Naive thymus-derived CD4-positive, alpha-beta T cell (primary cell): ENCODE data around the gene SYT17. TPM values are rescaled to one million over a fixed set of nuclear protein-coding genes. Genes with fewer than 3 reads are reported as not detected.

Experiments used
- ATAC-seq: fragments of 150-1000 bp; cut with Tn5 transposase; 2 replicates; pipeline ENCODE4 v1.10.0; 2021; ENCODE audit warnings: mild to moderate bottlenecking, moderate library complexity
- CTCF ChIA-PET: fragments of 350-600 bp; sonication (Branson Sonifier 250); formaldehyde crosslinking; loops from one replicate; lab custom pipeline; 2021; ENCODE audit warnings: antibody characterized with exemption; lab: Charles Lee
- POLR2A ChIA-PET: fragments of 350-600 bp; sonication (Branson Sonifier 250); formaldehyde crosslinking; loops from one replicate; lab custom pipeline; 2021; ENCODE audit warnings: antibody characterized with exemption, inconsistent platforms; lab: Charles Lee
- DNase-seq, 9 donors: peaks; one replicate each; pipeline versions ENCODE4 v3.0.0 to v3.0.0-alpha.2; 2020 to 2022; ENCODE audit warnings: mixed read lengths in 1 of 9
- H3K27ac ChIP-seq: one replicate; pipeline ENCODE4 v1.7.0; 2013; ENCODE audit warnings: mild to moderate bottlenecking, low read depth, low read length, moderate library complexity
- H3K27me3 ChIP-seq, 2 donors: one replicate each; pipeline ENCODE4 v1.7.0; 2013; ENCODE audit warnings: low read length in 2 of 2, mild to moderate bottlenecking in 2 of 2, moderate library complexity in 2 of 2; ENCODE audit not compliant: control insufficient read depth in 2 of 2, insufficient read depth in 2 of 2
- H3K36me3 ChIP-seq, 3 experiments: 1 replicate in 2 of 3; 2 replicates in 1 of 3; pipeline ENCODE4 v1.7.0; 2013; ENCODE audit warnings: low read length in 3 of 3, mild to moderate bottlenecking in 3 of 3, moderate library complexity in 1 of 3; ENCODE audit not compliant: insufficient read depth in 3 of 3, control insufficient read depth in 2 of 3
- H3K4me1 ChIP-seq, 2 donors: one replicate each; pipeline ENCODE4 v1.7.0; 2013; ENCODE audit warnings: low read length in 2 of 2, mild to moderate bottlenecking in 2 of 2, moderate library complexity in 1 of 2; ENCODE audit not compliant: control insufficient read depth in 2 of 2, insufficient read depth in 2 of 2
- H3K4me3 ChIP-seq: 2 replicates; pipeline ENCODE4 v1.7.0; 2013; ENCODE audit warnings: mild to moderate bottlenecking, low read length
- H3K9me3 ChIP-seq, 3 experiments: 1 replicate in 2 of 3; 2 replicates in 1 of 3; pipeline ENCODE4 v1.7.0; 2013; ENCODE audit warnings: low read length in 3 of 3; ENCODE audit not compliant: control insufficient read depth in 2 of 3
- H3K27ac Mint-ChIP-seq, 9 donors: one replicate each; pipeline ENCODE4 v1.8.0; 2020 to 2022; ENCODE audit warnings: mixed read lengths in 9 of 9, mild to moderate bottlenecking in 8 of 9, moderate library complexity in 5 of 9, inconsistent platforms in 2 of 9
- H3K27me3 Mint-ChIP-seq, 5 donors: one replicate each; pipeline ENCODE4 v1.8.0; 2021 to 2022; ENCODE audit warnings: mixed read lengths in 5 of 5, mild to moderate bottlenecking in 1 of 5
- H3K36me3 Mint-ChIP-seq, 5 donors: one replicate each; pipeline ENCODE4 v1.8.0; 2020 to 2022; ENCODE audit warnings: mixed read lengths in 5 of 5, mild to moderate bottlenecking in 3 of 5, inconsistent platforms in 1 of 5
- H3K4me1 Mint-ChIP-seq, 7 donors: one replicate each; pipeline ENCODE4 v1.8.0; 2020 to 2022; ENCODE audit warnings: mixed read lengths in 7 of 7, mild to moderate bottlenecking in 3 of 7, inconsistent platforms in 1 of 7
- H3K4me3 Mint-ChIP-seq, 10 donors: one replicate each; pipeline ENCODE4 v1.8.0; 2020 to 2022; ENCODE audit warnings: mild to moderate bottlenecking in 10 of 10, mixed read lengths in 10 of 10, moderate library complexity in 6 of 10, inconsistent platforms in 2 of 10
- H3K9me3 Mint-ChIP-seq, 11 donors: one replicate each; pipeline ENCODE4 v1.8.0; 2020 to 2022; ENCODE audit warnings: mixed read lengths in 11 of 11, mild to moderate bottlenecking in 4 of 11, inconsistent platforms in 1 of 11, moderate library complexity in 1 of 11
- intact Hi-C, 2 donors: fragments of 100-400 bp; cut with micrococcal nuclease; formaldehyde crosslinking; loops; one replicate each; pipeline ENCODE4 v1.15.1; 2023
- polyA plus RNA-seq, 2 donors: library from polyadenylated mRNA; unstranded; fragments of 300-500 nt; fragmentation: Illumina TruSeq; gene quantifications; one replicate each; pipeline ENCODE4 v1.2.3, GENCODE V29; 2021
- total RNA-seq, 6 experiments: library from RNA in 5 of 6; stranded (reverse) in 5 of 6; gene quantifications; 1 replicate in 5 of 6; 2 replicates in 1 of 6; pipeline ENCODE4 v1.2.3 and lab custom pipeline; 2021 to 2026

SYT17 gene
- total and polyA plus RNA-seq, 7 experiments from 2014 or later = 0.08 to 3.6 (median 0.24) TPM; not detected in 4

DNA sequence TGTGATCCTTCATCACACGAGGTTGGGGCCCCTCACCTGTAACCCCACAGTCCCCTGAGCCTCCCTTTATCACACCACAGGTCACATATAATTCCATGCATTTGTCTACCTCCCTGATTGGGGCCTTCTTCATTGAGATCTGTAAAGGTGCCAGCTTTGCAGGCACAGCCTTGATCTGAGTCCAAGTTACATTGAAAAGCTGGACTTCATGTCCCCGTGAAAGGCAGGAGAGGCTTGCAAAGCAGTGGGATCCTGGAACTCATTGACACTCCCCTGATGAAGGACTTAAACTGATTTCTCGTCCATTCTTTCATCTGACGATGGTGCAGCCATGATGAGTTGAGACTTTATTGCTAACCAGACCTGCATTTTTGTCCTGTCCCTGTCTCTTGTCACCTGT, 3.8 kb upstream of the SYT17 start:
- Mint-ChIP-seq H3K27ac (no peak overlapping the region), H3K4me1 (peaks cover 0 to under 1% (median 0%) of the 10 kb centered on the region in 7 donors), H3K27me3 (peaks cover under 1 to 22% (median 4%) of the 10 kb centered on the region in 5 donors), H3K36me3 (peaks cover 0 to under 1% (median 0%) of the 10 kb centered on the region in 5 donors), H3K9me3 (peaks cover 0 to 10% (median 6%) of the 10 kb centered on the region in 11 donors), H3K4me3 (no peak overlapping the region)
- no peak overlapping the region for H3K27ac ChIP-seq
- CTCF ChIA-PET = no interaction called here
- DNase-seq (no peak), ATAC-seq (no peak)
- intact Hi-C loops = no loop called here
- no peak overlapping the region for H3K4me3 ChIP-seq
- H3K9me3 ChIP-seq = no peaks in the 10 kb centered on the region
- no peaks in the 10 kb centered on the region for H3K27me3 ChIP-seq
- POLR2A ChIA-PET = no interaction called here
- H3K36me3 ChIP-seq = no peaks in the 10 kb centered on the region
- no peaks in the 10 kb centered on the region for H3K4me1 ChIP-seq

DNA sequence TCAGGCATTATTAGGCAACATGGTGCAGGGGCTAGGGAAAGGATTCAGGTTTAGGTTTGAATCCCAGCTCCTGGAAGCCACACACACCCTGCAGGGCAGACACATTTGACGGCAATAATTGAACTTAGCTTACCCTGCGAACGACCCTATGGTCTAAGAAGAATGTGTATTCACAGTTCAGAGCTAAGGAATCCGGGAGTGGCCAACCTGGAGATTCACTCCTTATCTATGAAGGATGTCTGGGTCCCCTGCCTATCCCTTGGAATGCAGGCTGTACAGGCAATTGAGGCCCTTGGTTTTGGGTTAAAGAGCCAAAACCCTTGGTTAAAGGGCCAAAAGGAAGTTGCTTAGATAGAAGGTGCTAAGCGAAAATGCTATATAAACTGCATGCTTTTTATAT, 2.9 kb upstream of the SYT17 start:
- CTCF ChIA-PET = no interaction called here
- peaks cover 9 to 30% (median 9%) of the 10 kb centered on the region in 5 donors for H3K27me3 Mint-ChIP-seq

DNA sequence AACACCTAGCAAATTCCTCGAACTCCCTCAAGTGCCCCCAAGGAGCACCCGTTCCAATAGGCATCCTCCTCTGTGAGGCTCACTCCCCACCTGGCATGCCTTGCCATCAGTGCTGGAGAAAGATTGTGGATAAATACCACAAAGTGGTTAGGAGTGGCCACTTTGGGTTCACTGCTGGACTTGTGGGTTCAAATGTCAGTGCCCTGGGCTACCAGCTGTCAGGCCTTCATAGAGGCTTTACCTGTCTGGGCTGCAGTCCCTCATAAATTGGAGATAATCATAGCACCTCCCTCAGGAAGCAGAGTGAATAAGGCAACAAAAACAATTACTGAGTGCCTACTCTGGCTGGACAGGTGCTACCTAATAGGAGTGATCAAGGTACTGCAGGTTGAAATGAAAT, 1.5 kb upstream of the SYT17 start:
- Histone ChIP-seq H3K36me3 (no peaks in the 10 kb centered on the region), H3K27me3 (no peaks in the 10 kb centered on the region), H3K4me3 (no peak overlapping the region), H3K27ac (no peak overlapping the region), H3K4me1 (no peaks in the 10 kb centered on the region), H3K9me3 (no peaks in the 10 kb centered on the region)
- ChIA-PET CTCF (no interaction called here), POLR2A (no interaction called here)
- H3K4me1 Mint-ChIP-seq = peaks cover 0 to 8% (median 3%) of the 10 kb centered on the region in 7 donors
- no peak overlapping the region for H3K27ac Mint-ChIP-seq
- ATAC-seq (no peak), DNase-seq (no peak)
- peaks cover 0 to 4% (median 0%) of the 10 kb centered on the region in 5 donors for H3K36me3 Mint-ChIP-seq
- peaks cover 0 to 10% (median 6%) of the 10 kb centered on the region in 11 donors for H3K9me3 Mint-ChIP-seq
- intact Hi-C loops = no loop called here
- H3K27me3 Mint-ChIP-seq = peaks cover 9 to 35% (median 14%) of the 10 kb centered on the region in 5 donors
- no peak overlapping the region for H3K4me3 Mint-ChIP-seq

More for the DNA sequence above, 2.9 kb upstream of the SYT17 start:
- Mint-ChIP-seq H3K4me1 (peaks cover 0 to 4% (median 0%) of the 10 kb centered on the region in 7 donors), H3K27ac (no peak overlapping the region), H3K9me3 (peaks cover 0 to 10% (median 6%) of the 10 kb centered on the region in 11 donors), H3K4me3 (no peak overlapping the region), H3K36me3 (peaks cover 0 to 4% (median 0%) of the 10 kb centered on the region in 5 donors)
- POLR2A ChIA-PET = no interaction called here
- no peak for ATAC-seq
- H3K27me3 ChIP-seq = no peaks in the 10 kb centered on the region
- no peaks in the 10 kb centered on the region for H3K9me3 ChIP-seq
- no peaks in the 10 kb centered on the region for H3K36me3 ChIP-seq
- no peak for DNase-seq
- no peak overlapping the region for H3K4me3 ChIP-seq
- intact Hi-C loops = no loop called here
- no peak overlapping the region for H3K27ac ChIP-seq
- H3K4me1 ChIP-seq = no peaks in the 10 kb centered on the region

DNA sequence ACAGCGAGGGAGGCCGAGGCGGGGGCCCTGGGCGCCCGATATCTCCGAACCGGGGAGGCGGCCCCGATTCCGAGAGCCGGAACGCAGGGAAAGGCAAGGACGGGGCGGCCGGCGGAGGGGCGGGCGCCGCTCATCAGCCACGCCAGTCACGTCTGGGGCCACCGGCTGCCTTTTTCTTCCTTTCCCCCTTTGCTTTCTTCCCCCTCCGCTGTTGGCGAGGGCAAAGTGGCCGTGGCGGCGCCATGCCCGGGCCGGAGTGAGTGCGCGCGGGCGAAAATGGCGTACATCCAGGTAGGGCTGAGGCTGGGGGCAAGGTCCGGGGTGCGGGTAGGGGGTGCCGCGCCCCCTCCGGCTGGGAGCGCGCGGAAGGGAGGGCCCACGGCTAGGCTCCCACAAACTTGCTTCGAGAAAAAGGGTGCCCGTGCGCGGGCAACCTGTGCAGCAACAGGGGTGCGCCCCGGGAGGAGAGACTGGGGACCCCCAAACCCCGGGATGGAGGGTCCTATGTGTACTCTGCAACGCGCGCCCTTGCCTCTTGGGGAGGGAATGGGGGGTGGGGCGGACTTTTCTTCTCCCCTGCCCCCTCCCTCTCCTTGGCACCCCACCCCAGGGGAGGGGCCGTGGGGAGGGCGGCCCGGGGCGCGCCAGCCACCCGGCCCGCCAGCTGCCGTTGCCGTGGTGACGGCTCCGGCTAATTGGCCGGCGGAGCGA, 486 bp downstream of the SYT17 start:
- intact Hi-C loops = no loop called here
- POLR2A ChIA-PET = no interaction called here

DNA sequence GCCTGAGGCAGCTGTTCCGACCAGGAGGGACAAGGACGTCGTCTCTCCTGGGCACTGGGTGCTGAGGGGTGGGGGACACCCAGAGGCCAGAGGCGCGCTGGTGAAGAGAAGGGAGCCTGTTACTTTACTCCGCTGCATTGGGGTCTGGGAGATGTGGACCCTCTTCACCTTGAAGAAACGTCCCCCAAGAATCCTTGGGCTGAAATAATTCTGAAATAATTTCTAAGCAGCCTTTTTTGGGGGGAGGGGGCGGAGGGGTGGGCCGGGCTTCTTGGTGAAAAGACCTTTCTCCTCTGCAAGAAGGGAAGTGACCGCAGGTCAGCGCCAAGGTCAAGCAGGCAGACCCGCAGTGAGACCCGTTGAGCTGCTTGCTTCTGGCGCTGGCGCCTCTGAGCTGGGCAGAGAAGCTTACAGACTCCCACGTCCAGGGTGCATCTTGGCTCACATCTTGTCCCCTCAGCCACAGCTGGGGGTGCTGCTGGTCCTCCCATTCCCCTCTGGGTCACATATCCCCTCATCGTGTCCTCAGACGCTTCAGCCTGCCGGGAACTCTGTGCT, 1.1 kb downstream of the SYT17 start:
- Histone ChIP-seq H3K36me3 (no peaks in the 10 kb centered on the region), H3K27me3 (no peaks in the 10 kb centered on the region), H3K4me3 (no peak overlapping the region), H3K27ac (no peak overlapping the region), H3K4me1 (no peaks in the 10 kb centered on the region), H3K9me3 (no peaks in the 10 kb centered on the region)
- Mint-ChIP-seq H3K9me3 (peaks cover 0 to 4% (median 0%) of the 10 kb centered on the region in 11 donors), H3K4me1 (peaks cover 0 to 8% (median 3%) of the 10 kb centered on the region in 7 donors), H3K4me3 (peak overlapping the region in 1 of 10 donors; percentile 3), H3K27ac (no peak overlapping the region), H3K36me3 (peaks cover 0 to 4% (median 0%) of the 10 kb centered on the region in 5 donors), H3K27me3 (peaks cover 17 to 35% (median 23%) of the 10 kb centered on the region in 5 donors)
- ATAC-seq = no peak
- CTCF ChIA-PET = no interaction called here
- intact Hi-C loops = no loop called here
- no peak for DNase-seq
- POLR2A ChIA-PET = no interaction called here

More for the DNA sequence above, 486 bp downstream of the SYT17 start:
- no peak overlapping the region for H3K27ac ChIP-seq
- Mint-ChIP-seq H3K36me3 (peaks cover 0 to 4% (median 0%) of the 10 kb centered on the region in 5 donors), H3K27me3 (peaks cover 15 to 35% (median 19%) of the 10 kb centered on the region in 5 donors), H3K9me3 (peaks cover 0 to 5% (median under 1%) of the 10 kb centered on the region in 11 donors), H3K4me3 (no peak overlapping the region), H3K27ac (no peak overlapping the region), H3K4me1 (peaks cover 0 to 8% (median 3%) of the 10 kb centered on the region in 7 donors)
- DNase-seq (peak in 1 of 9 donors; percentile 23), ATAC-seq (no peak)
- CTCF ChIA-PET = no interaction called here
- H3K36me3 ChIP-seq = no peaks in the 10 kb centered on the region
- no peaks in the 10 kb centered on the region for H3K4me1 ChIP-seq
- no peaks in the 10 kb centered on the region for H3K9me3 ChIP-seq
- no peaks in the 10 kb centered on the region for H3K27me3 ChIP-seq
- H3K4me3 ChIP-seq = no peak overlapping the region

DNA sequence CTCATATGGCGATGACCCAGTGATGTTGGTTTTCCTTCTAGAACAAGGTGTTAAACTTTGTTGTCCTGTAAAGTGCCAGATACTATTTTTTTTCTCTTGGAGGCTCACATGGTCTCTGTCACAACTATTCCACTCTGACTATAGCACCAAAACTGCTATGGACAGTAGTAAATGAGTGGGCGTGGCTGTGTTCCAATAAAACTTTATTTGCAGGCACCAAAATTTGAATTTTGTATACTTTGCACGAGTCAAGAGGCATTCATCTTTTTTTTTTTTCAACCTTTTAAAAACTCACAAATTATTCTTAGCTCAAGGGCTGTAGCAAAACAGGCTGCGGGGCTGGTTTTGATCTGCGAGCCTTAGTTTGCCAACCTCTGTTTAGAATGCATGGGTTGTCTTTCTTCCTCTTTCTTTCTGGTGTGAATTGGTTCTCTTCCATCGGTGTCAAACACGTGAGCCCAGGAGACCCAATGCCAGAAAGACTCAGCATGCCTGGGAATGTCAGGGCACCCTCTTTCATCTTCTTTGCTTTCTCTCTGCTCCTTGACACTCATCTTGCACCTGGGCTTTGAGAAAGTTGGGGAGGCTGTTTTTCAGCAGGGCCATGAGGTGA, 2.1 kb downstream of the SYT17 start:
- Histone ChIP-seq H3K36me3 (no peaks in the 10 kb centered on the region), H3K4me1 (no peaks in the 10 kb centered on the region), H3K9me3 (no peaks in the 10 kb centered on the region), H3K27me3 (no peaks in the 10 kb centered on the region), H3K4me3 (no peak overlapping the region), H3K27ac (no peak overlapping the region)
- Mint-ChIP-seq H3K4me1 (peaks cover 0 to 8% (median 3%) of the 10 kb centered on the region in 7 donors), H3K27ac (no peak overlapping the region), H3K4me3 (no peak overlapping the region), H3K36me3 (peaks cover 0 to 4% (median 0%) of the 10 kb centered on the region in 5 donors), H3K27me3 (peaks cover 23 to 29% (median 26%) of the 10 kb centered on the region in 5 donors), H3K9me3 (peaks cover 0 to 4% (median 0%) of the 10 kb centered on the region in 11 donors)
- ATAC-seq = no peak
- CTCF ChIA-PET = no interaction called here
- intact Hi-C loops = no loop called here
- POLR2A ChIA-PET = no interaction called here
- no peak for DNase-seq
